Right forelimb (tissue), 1 donor: ENCODE measurements around the gene AMBRA1.

Experiments used
- DNase-seq: peaks from one replicate; pipeline ENCODE4 v3.0.0-alpha.2; 2018

AMBRA1 gene

DNA sequence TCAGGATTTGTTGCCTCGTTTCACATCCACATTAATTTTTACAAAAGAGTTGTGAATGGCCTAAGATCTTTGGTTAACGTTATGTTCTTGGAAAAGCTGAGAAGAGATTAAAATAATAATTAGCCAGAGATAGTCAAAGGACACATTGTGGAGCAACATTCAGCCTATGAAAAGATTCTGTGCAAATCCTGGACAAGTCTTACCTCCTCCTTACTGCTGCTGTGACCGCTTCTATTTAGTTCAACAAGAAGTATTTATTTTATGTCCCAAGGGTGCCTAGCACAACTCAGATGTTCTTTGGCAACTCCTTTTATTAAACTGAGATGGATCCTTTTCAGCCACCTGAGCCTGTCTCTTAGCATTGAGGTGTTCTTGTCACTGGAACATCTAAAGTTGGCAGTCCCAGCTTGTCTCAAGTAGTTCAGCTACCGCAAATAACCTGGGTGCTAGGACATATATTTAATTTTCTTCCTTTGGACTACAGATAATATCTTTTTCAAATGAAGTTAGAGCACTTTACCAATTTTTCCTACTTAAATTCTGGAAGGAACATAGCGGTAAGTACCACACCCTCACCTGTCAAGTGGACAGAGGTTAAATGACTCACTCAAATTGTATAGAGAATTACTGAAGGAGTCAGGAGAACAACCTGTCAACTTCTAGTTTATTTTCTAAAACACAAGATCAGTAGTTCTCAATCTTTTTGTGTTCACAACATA is 121.7 kb downstream of the AMBRA1 start:
- DNase-seq: no peak

GRCh38 chr11:46469926-46470325 is 123.9 kb downstream of the AMBRA1 start:
- DNase-seq: no peak

- no peak for DNase-seq
These were observed 128.1 kb downstream of the AMBRA1 start for GRCh38 chr11:46465683-46466082.

DNA sequence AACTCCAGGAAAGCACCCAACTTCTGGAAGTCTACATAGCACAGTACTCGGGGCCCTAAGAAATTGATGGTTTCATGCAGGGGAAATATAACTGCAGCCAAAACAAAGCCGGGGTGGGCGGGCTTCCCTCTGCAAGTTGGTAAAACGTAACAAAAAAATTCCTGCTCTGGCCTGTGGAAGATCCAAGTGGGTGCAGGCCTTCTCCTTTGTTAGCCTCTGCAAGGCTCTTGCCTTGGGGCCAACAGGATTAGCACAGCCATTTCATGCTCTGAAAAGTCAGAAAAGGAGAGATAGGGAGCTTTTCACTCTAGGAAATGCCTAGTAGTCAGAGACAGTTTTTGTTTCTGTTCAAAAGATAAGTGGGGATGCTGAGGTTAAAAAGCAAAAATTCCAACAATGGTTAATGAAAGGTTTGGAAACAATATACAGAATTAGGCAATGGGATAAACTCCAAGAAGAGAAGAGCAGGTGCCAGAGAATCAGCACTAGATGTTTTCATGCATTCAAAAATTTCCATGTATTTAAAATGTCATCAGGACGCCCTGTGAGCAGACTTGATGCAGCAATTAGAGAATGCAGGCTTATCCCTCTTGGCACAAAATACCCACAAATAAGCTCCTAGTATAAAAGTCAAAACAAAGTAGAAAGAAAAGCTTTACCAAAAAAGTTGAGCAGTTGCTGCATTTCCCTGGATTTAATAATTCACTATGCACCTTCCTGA is 130.0 kb downstream of the AMBRA1 start:
- no peak for DNase-seq

DNA sequence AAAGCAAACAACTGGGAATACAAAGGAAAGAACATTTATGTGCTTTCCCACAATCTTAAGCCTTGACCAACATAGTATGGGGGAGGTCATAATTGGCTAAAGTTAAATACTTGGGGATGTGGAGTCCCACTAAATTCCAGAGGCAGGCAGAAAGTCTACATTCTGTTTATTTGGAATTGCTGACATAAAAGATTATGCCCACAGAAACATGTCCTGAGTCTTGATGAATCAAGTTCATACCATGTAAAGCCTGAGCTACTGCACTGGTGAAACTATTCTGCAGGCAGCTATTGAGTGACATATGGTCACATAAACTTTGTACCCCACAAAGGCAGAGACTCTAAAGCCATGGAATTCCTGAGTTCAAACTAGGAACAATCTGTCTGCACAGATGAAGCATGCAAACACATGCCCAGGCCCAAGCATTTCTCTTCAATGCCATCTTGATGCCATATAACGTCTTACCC is 132.3 kb downstream of the AMBRA1 start:
- DNase-seq: no peak

GRCh38 chr11:46458491-46458890 is 135.3 kb downstream of the AMBRA1 start:
- no peak for DNase-seq

DNA sequence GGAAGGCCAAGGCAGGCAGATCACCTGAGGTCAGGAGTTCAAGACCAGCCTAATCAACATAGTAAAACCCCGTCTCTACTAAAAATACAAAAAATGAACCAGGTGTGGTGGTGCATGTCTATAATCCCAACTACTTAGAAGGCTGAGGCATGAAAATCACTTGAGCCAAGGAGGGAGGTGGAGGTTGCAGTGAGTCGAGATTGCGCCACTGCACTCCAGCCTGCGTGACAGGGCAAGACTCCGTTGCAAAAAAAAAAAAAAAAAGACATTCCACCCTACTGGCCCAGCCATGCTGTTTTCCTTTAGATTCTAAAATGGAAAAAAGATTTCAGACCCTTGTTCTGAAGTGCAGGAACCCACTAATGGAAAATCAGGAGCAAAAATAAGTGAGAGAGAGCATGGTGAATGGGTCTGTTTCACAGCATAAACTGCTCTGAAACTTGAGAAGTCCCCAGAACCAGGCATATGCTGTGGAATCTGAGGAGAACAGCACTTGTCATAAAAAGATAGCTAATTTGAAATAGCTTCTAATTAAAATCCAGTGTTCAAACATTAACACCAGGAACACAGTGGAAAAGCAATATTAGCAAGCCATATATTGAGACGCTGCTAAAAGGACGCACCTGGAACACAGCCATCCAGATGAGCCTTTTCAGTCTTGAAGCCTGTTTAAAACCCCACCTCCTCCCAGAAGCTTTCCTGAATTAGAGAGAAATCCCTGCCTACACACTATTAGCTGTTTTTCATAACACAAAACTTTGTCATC is 136.0 kb downstream of the AMBRA1 start:
- DNase-seq: no peak

GRCh38 chr11:46457021-46457420 is 136.8 kb downstream of the AMBRA1 start:
- no peak for DNase-seq

- no peak for DNase-seq
These were observed 137.4 kb downstream of the AMBRA1 start for GRCh38 chr11:46456269-46457001.

GRCh38 chr11:46455834-46456233 is 138.0 kb downstream of the AMBRA1 start:
- no peak for DNase-seq

GRCh38 chr11:46452918-46453517 is 140.8 kb downstream of the AMBRA1 start:
- DNase-seq: no peak

DNA sequence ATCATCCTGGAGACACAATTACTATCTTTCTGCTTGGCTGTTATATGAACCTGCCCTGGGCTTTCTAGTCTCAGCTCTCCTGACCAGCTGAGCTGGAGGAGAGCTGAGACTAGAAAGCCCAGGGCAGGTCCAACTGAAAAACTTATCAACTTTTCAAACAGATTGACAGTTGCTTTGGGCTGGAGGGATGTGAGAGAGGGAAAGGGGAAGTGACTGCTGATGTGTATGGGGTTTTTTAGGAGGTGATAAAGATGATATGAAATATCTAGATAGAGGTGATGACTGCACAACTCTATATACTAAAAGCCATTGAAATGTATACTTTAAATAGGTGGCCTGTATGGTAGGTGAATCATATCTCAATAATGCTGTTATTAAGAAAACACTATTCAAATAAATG is 142.1 kb downstream of the AMBRA1 start:
- no peak for DNase-seq

DNA sequence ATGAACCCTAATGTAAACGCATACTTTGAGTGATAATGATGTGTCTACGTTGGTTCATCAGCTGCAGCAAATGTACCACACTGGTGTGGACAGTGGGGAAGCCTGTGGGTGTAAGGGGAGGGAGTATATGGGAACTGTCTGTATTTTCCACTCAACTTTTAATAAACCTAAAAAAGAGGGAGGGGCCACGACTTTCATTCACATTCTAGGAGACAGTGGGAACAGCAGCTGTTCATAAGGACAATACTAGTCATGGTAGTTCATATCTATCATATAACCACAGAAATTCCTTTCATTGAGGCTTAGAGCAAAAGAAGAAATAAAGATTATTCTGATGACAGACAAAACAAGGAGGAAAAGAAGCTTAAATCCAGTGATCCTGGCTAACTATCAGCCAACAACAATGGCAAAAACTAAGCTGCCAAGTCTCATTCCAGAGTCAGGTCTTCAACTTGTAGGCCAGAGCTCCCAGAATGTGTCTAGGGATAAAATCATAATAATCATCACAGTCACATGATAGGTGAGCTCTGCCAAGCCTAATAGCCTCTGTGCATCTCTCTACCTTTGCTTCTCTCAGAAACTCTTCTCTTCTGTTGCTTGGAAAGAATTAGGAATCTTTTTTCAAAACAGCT is 142.9 kb downstream of the AMBRA1 start:
- no peak for DNase-seq

DNA sequence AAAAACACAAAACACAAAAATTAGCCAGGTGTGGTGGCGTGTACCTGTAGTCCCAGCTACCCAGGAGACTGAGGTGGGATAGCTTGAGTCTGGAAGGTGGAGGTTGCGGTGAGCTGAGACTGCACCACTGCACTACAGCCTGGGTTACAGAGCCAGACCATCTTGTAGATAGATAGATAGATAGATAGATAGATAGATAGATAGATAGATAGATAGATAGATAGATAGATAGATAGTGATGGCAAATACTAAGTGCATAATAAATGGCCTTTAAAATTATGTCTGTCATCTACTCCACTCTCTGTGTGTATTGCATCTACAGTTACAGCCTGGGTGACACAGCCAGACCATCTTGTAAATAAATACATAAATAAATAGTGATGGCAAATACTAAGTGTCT is 146.3 kb downstream of the AMBRA1 start:
- DNase-seq: no peak

- no peak for DNase-seq
These were observed 147.7 kb downstream of the AMBRA1 start for GRCh38 chr11:46445920-46446771.

DNA sequence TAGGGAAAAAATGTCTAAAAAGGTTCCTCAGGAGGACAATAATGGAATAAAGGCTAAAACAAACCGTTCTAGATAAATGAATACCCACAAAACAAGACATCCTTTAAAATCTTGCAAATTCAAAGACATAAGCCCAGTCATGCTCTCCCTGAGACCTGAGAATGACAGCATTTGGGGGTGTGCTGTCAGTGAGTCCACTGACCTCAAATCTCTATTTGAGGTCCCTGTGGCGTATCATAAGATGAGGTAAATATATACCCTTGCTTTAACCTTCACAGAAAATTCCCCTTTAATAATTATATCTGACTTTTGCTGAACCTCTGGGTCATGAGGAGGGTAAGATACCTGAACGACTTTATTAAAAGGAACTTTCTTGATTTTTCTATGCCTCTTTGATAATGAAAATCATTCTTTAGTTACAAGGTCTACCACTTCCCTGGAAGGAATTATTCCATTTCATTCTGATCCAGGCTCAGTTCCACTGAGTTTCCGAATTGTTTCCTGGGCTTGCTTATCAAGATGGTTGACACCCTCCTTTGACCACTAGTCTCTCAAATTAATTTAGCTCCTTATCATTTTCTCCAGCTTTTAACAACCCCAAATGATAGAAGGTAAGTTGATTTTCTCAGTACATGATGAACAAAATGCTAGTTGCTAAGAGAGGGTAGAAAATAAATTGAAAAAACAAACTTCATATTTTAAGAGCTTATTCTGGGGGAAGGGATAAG is 148.5 kb downstream of the AMBRA1 start:
- no peak for DNase-seq

- DNase-seq: no peak
These were observed 149.5 kb downstream of the AMBRA1 start for GRCh38 chr11:46444305-46444704.

GRCh38 chr11:46438211-46438610 is 155.6 kb downstream of the AMBRA1 start:
- DNase-seq: no peak

- DNase-seq: no peak
These were observed 156.6 kb downstream of the AMBRA1 start for GRCh38 chr11:46437122-46437689.

GRCh38 chr11:46436113-46436512 is 157.7 kb downstream of the AMBRA1 start:
- no peak for DNase-seq
